ENCODE results near the gene MRPS14. TPM values are rescaled to one million over a fixed set of nuclear protein-coding genes. Genes with fewer than 3 reads are reported as not detected.

MRPS14 gene
- total RNA-seq, 4 donors from 2014 or later = 12.0 to 21.5 (median 15.8) TPM

GRCh38 chr1:175019524-175019923 lies 3.7 kb downstream of the MRPS14 start:
- Histone ChIP-seq H3K36me3 (peaks cover 0 to 34% (median 0%) of the 10 kb centered on the region in 3 donors), H3K27me3 (no peaks in the 10 kb centered on the region), H3K9me3 (no peaks in the 10 kb centered on the region), H3K4me3 (no peak overlapping the region), H3K27ac (no peak overlapping the region), H3K4me1 (peaks cover 0 to 13% (median 0%) of the 10 kb centered on the region in 4 donors)
- DNase-seq = no peak
- TF ChIP-seq POLR2A (IDR thresholded peaks at IDR 0.05) (no peak), CTCF (IDR thresholded peaks at IDR 0.05) (no peak)

- H3K4me1 ChIP-seq = no peaks in the 10 kb centered on the region
- H3K9me3 ChIP-seq = no peaks in the 10 kb centered on the region
- H3K27me3 ChIP-seq = no peaks in the 10 kb centered on the region
- H3K36me3 ChIP-seq = peaks cover 0 to 76% (median 0%) of the 10 kb centered on the region in 3 donors
- no peak overlapping the region for H3K4me3 ChIP-seq
- DNase-seq = no peak
- TF ChIP-seq CTCF (IDR thresholded peaks at IDR 0.05) (no peak), POLR2A (IDR thresholded peaks at IDR 0.05) (no peak)
- no peak overlapping the region for H3K27ac ChIP-seq
These were observed 8.0 kb downstream of the MRPS14 start for GRCh38 chr1:175015243-175015642.

- no peak for DNase-seq
- TF ChIP-seq CTCF (IDR thresholded peaks at IDR 0.05) = no peak
- TF ChIP-seq POLR2A (IDR thresholded peaks at IDR 0.05) = no peak
- Histone ChIP-seq H3K4me1 (no peaks in the 10 kb centered on the region), H3K4me3 (no peak overlapping the region), H3K9me3 (no peaks in the 10 kb centered on the region), H3K27me3 (no peaks in the 10 kb centered on the region), H3K27ac (no peak overlapping the region), H3K36me3 (peaks cover 0 to 94% (median 0%) of the 10 kb centered on the region in 3 donors)
These were observed 9.8 kb downstream of the MRPS14 start for GRCh38 chr1:175013445-175013844.

- DNase-seq = no peak
- peaks cover 0 to 85% (median 0%) of the 10 kb centered on the region in 3 donors for H3K36me3 ChIP-seq
These were observed 13.7 kb downstream of the MRPS14 start for GRCh38 chr1:175009532-175009931.

GRCh38 chr1:175005085-175005783 lies 18.0 kb downstream of the MRPS14 start:
- H3K4me3 ChIP-seq = no peak overlapping the region
- no peaks in the 10 kb centered on the region for H3K9me3 ChIP-seq
- H3K36me3 ChIP-seq = peaks cover 0 to 43% (median 0%) of the 10 kb centered on the region in 3 donors
- no peak overlapping the region for H3K27ac ChIP-seq
- no peaks in the 10 kb centered on the region for H3K4me1 ChIP-seq
- TF ChIP-seq CTCF (IDR thresholded peaks at IDR 0.05) (no peak), POLR2A (IDR thresholded peaks at IDR 0.05) (no peak)
- no peaks in the 10 kb centered on the region for H3K27me3 ChIP-seq
- DNase-seq = no peak

More at GRCh38 chr1:175009532-175009931, 13.7 kb downstream of the MRPS14 start:
- H3K27ac ChIP-seq = no peak overlapping the region
- H3K9me3 ChIP-seq = no peaks in the 10 kb centered on the region
- H3K4me1 ChIP-seq = no peaks in the 10 kb centered on the region
- H3K27me3 ChIP-seq = no peaks in the 10 kb centered on the region
- TF ChIP-seq CTCF (IDR thresholded peaks at IDR 0.05) (no peak), POLR2A (IDR thresholded peaks at IDR 0.05) (no peak)
- H3K4me3 ChIP-seq = no peak overlapping the region
